Right cardiac atrium (tissue), 5 donors: Measurements from ENCODE around the gene THBS2. TPM values are rescaled to one million over a fixed set of nuclear protein-coding genes. Genes with fewer than 3 reads are reported as not detected.

Experiments used
- ATAC-seq, 2 donors: fragments of 200-7000 bp; cut with Tn5 transposase; one replicate each; pipeline versions ENCODE4 v1.8.0 to v1.9.1; 2020; ENCODE audit warnings: moderate library complexity in 2 of 2, mild to moderate bottlenecking in 1 of 2
- DNase-seq, 3 donors: peaks; one replicate each; pipeline ENCODE4 v3.0.0-alpha.2; 2020
- H3K27ac ChIP-seq: one replicate; pipeline ENCODE4 v1.5.1; 2013; ENCODE audit warnings: mild to moderate bottlenecking, low read length, control low read depth, moderate library complexity
- H3K27me3 ChIP-seq: one replicate; pipeline ENCODE4 v1.6.1; 2013; ENCODE audit not compliant: control insufficient read depth, insufficient read depth
- H3K4me1 ChIP-seq: one replicate; pipeline ENCODE4 v1.6.1; 2013; ENCODE audit warnings: low read length; ENCODE audit not compliant: control insufficient read depth, insufficient read depth
- H3K4me3 ChIP-seq: one replicate; pipeline ENCODE4 v1.5.1; 2013; ENCODE audit warnings: low read length, control low read depth
- H3K9me3 ChIP-seq: one replicate; pipeline ENCODE4 v1.6.1; 2013; ENCODE audit warnings: low read length; ENCODE audit not compliant: control insufficient read depth
- WGBS: extraction: QIAGEN DNeasy Blood & Tissue Kit; methylation state at CpG from one replicate; pipeline ENCODE4 v1.1.7; 2013; 5-methylcytosine and 5-hydroxymethylcytosine counted together
- intact Hi-C, 4 donors: fragments of 100-400 bp; cut with DNase I; formaldehyde crosslinking; loops; one replicate each; pipeline versions ENCODE4 v1.11.0 to v1.14.0; 2022 to 2023
- polyA plus RNA-seq: library from polyadenylated mRNA; stranded (reverse); fragments of 200-250 nt; gene quantifications from one replicate; pipeline ENCODE4 v1.2.3, GENCODE V29; 2013
- total RNA-seq, 4 donors: library from RNA; stranded (reverse); fragmentation: NEBNext Ultra II Directional; extraction: Animal tissue kit (Norgen Biotek cat#: 25700); gene quantifications; one replicate each; pipeline ENCODE4 v1.2.1, GENCODE V29; 2021
- donor health status: healthy with polysubstance abuse.
- donor health status: DM: no; HTN: yes; CAD: no.
- donor health status: DM: no; HTN: no; CAD: no.
- donor health status: DM: no; HTN: yes; CAD: no; lungs with severe emphysema.
- donor health status: DM: yes; HTN: yes; CAD: no.

Gene THBS2
- total and polyA plus RNA-seq, 5 donors: 8.7 to 38.8 (median 20.6) TPM

- WGBS: 63% methylated on average over 17 of the region's 17 CpGs
- Histone ChIP-seq H3K4me3 (no peak overlapping the region), H3K9me3 (no peaks in the 10 kb centered on the region), H3K4me1 (no peaks in the 10 kb centered on the region), H3K27me3 (no peaks in the 10 kb centered on the region), H3K27ac (peak overlapping the region; percentile 50)
- ATAC-seq (peak; percentile 4 to 14), DNase-seq (peak in 1 of 3 donors; percentile 58)
- intact Hi-C loops: loop anchor here in 1 of 4 donors (5.0 to 10.0 kb wide), 2 partner anchors 45 to 97 kb away; no protein-coding TSS in a partner anchor
These were observed 84.3 kb downstream of the THBS2 start for GRCh38 chr6:169169375-169169774.

DNA sequence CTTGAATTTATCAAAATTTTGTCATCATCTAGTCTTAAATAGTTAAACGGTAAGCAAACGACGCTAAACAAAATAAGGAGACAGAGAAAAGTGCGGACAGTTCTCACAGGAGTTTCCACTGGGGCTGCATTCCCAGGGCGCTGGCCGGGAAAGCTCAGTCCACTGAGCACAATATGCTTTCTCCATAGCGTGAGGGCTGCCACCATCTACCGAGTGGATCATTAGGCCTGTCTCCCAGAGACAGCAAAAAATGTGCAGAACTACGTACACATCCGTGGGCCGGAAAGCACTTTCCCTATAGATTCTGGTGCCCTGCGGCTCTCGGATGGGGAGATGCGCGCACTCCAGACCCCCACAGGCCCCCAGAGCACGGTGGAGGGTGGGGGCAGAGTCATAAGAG, 84.9 kb downstream of the THBS2 start:
- no peaks in the 10 kb centered on the region for H3K27me3 ChIP-seq
- DNase-seq (peak in 1 of 3 donors; percentile 78), ATAC-seq (peak in 1 of 2 donors; percentile 30)
- no peak overlapping the region for H3K4me3 ChIP-seq
- WGBS: 61% methylated on average over 16 of the region's 16 CpGs
- intact Hi-C loops: loop anchor here in 1 of 4 donors (5.0 to 10.0 kb wide), 2 partner anchors 46 to 96 kb away; no protein-coding TSS in a partner anchor
- H3K27ac ChIP-seq: peak overlapping the region; percentile 95
- H3K4me1 ChIP-seq: no peaks in the 10 kb centered on the region
- H3K9me3 ChIP-seq: no peaks in the 10 kb centered on the region

- intact Hi-C loops: loop anchor here in 1 of 4 donors (5.0 to 10.0 kb wide), 2 partner anchors 47 to 96 kb away; no protein-coding TSS in a partner anchor
- DNase-seq: peak; percentile 70 to 90 (median 86)
- H3K4me3 ChIP-seq: no peak overlapping the region
- no peaks in the 10 kb centered on the region for H3K9me3 ChIP-seq
- WGBS: 58% methylated on average over 15 of the region's 15 CpGs
- H3K4me1 ChIP-seq: no peaks in the 10 kb centered on the region
- peak overlapping the region; percentile 48 for H3K27ac ChIP-seq
- peak; percentile 31 to 69 for ATAC-seq
- H3K27me3 ChIP-seq: no peaks in the 10 kb centered on the region
These were observed 85.4 kb downstream of the THBS2 start for GRCh38 chr6:169168302-169168630.

GRCh38 chr6:169167581-169168301, 85.9 kb downstream of the THBS2 start:
- intact Hi-C loops: loop anchor here in 1 of 4 donors (5.0 to 10.0 kb wide), 2 partner anchors 47 to 95 kb away; no protein-coding TSS in a partner anchor
- DNase-seq: peak; percentile 90 to 93 (median 92)
- no peaks in the 10 kb centered on the region for H3K4me1 ChIP-seq
- peak; percentile 85 to 87 for ATAC-seq
- no peaks in the 10 kb centered on the region for H3K9me3 ChIP-seq
- WGBS: 51% methylated on average over 37 of the region's 37 CpGs
- H3K27ac ChIP-seq: peak overlapping the region; percentile 48
- H3K4me3 ChIP-seq: no peak overlapping the region
- no peaks in the 10 kb centered on the region for H3K27me3 ChIP-seq

- no peaks in the 10 kb centered on the region for H3K4me1 ChIP-seq
- H3K27ac ChIP-seq: peak overlapping the region; percentile 10
- H3K27me3 ChIP-seq: no peaks in the 10 kb centered on the region
- intact Hi-C loops: loop anchor here in 1 of 4 donors (5.0 to 10.0 kb wide), 2 partner anchors 48 to 95 kb away; no protein-coding TSS in a partner anchor
- DNase-seq: peak in 1 of 3 donors; percentile 55
- no peaks in the 10 kb centered on the region for H3K9me3 ChIP-seq
- ATAC-seq: no peak
- 96% methylated on average over 39 of the region's 40 CpGs for WGBS
- H3K4me3 ChIP-seq: no peak overlapping the region
These were observed 86.6 kb downstream of the THBS2 start for GRCh38 chr6:169166896-169167580.
